Endothelial cell of umbilical vein (primary cell): Measurements from ENCODE around the gene CCNT2. TPM values are rescaled to one million over a fixed set of nuclear protein-coding genes. Genes with fewer than 3 reads are reported as not detected.

ENCODE experiments used
- BruUV-seq: library from RNA; stranded (reverse); fragments of 400-500 nt; replicated peaks from 2 replicates; lab custom pipeline; 2021; lab: Mats Ljungman, UMichigan
- CTCF ChIA-PET: fragments of 300-600, 350-600 bp; sonication (Branson Sonifier 250); formaldehyde crosslinking; loops from one replicate; lab custom pipeline; 2021; ENCODE audit warnings: antibody characterized with exemption, inconsistent platforms; lab: Charles Lee
- POLR2A ChIA-PET: fragments of 300-600, 350-600 bp; sonication (Branson Sonifier 250); formaldehyde crosslinking; loops from one replicate; lab custom pipeline; 2021; ENCODE audit warnings: antibody characterized with exemption, inconsistent platforms; lab: Charles Lee
- DNase-seq: peaks from one replicate; pipeline ENCODE4 v3.0.0-alpha.2; 2011; ENCODE audit warnings: low read depth, low spot score
- FAIRE-seq: peaks from 2 replicates; lab custom pipeline; 2011; peaks lifted over from hg19 to GRCh38; lab: Jason Lieb, UNC
- H2AFZ ChIP-seq: 2 replicates; pipeline ENCODE4 v1.6.0; 2012; ENCODE audit warnings: low read depth, low read length, control low read depth, inconsistent platforms
- H3K27ac ChIP-seq: 2 replicates; pipeline ENCODE4 v1.5.1; 2011; ENCODE audit warnings: low read depth, mild to moderate bottlenecking, control low read depth, low read length, moderate library complexity; ENCODE audit not compliant: insufficient read depth
- H3K27me3 ChIP-seq, 2 experiments: 2 replicates each; pipeline versions ENCODE4 v1.6.0 to v1.6.1; 2011; ENCODE audit warnings: low read length in 2 of 2, mixed read lengths in 1 of 2; ENCODE audit not compliant: control insufficient read depth in 2 of 2, insufficient read depth in 2 of 2
- H3K36me3 ChIP-seq, 2 experiments: 2 replicates in 1 of 2; 3 replicates in 1 of 2; pipeline ENCODE4 v1.5.1; 2011; ENCODE audit warnings: low read length in 2 of 2, mild to moderate bottlenecking in 1 of 2, moderate library complexity in 1 of 2; ENCODE audit not compliant: control insufficient read depth in 2 of 2, insufficient read depth in 2 of 2; ENCODE audit errors: extremely low read depth in 1 of 2
- H3K4me1 ChIP-seq: 3 replicates; pipeline ENCODE4 v1.5.1; 2011; ENCODE audit warnings: mild to moderate bottlenecking, low read length; ENCODE audit not compliant: control insufficient read depth, insufficient read depth; ENCODE audit errors: extremely low read depth
- H3K4me2 ChIP-seq: 2 replicates; pipeline ENCODE4 v1.6.1; 2011; ENCODE audit warnings: low read length, control low read depth, mixed read lengths; ENCODE audit not compliant: insufficient read depth
- H3K4me3 ChIP-seq, 3 experiments: fragments of 200-600 bp in 1 of 3; sonication (generic), shearing (Covaris generic) in 1 of 3; replicated peaks in 1 of 3; 2 replicates each; pipeline ENCODE4 v1.5.1; 2011 to 2016; ENCODE audit warnings: control low read depth in 3 of 3, low read length in 3 of 3, mild to moderate bottlenecking in 2 of 3, inconsistent platforms in 1 of 3, low read depth in 1 of 3, moderate library complexity in 1 of 3; ENCODE audit not compliant: insufficient read depth in 1 of 3
- H3K79me2 ChIP-seq: 2 replicates; pipeline ENCODE4 v1.6.0; 2012; ENCODE audit warnings: low read length, inconsistent platforms; ENCODE audit not compliant: control insufficient read depth, insufficient read depth
- H3K9ac ChIP-seq: replicated peaks from 2 replicates; pipeline ENCODE3; 2011; ENCODE audit warnings: low read length, control low read depth; ENCODE audit not compliant: insufficient read depth; ENCODE audit errors: extremely low read depth
- H3K9me1 ChIP-seq: replicated peaks from 3 replicates; pipeline ENCODE4 v1.6.0; 2011; ENCODE audit warnings: mild to moderate bottlenecking, low read length; ENCODE audit not compliant: control insufficient read depth, insufficient read depth; ENCODE audit errors: extremely low read depth
- H3K9me3 ChIP-seq: replicated peaks from 2 replicates; pipeline ENCODE4 v1.5.1; 2012; ENCODE audit warnings: low read length, inconsistent platforms; ENCODE audit not compliant: control insufficient read depth, insufficient read depth
- H4K20me1 ChIP-seq: replicated peaks from 2 replicates; pipeline ENCODE3; 2011; ENCODE audit warnings: mild to moderate bottlenecking, low read length; ENCODE audit not compliant: control insufficient read depth, insufficient read depth; ENCODE audit errors: extremely low read depth
- CTCF ChIP-seq, 2 donors: IDR thresholded peaks; 1 replicate in 1 of 2; 2 replicates in 1 of 2; pipeline ENCODE4 v1.5.1; 2011; ENCODE audit warnings: low read length in 2 of 2, mild to moderate bottlenecking in 2 of 2, moderate library complexity in 2 of 2, control low read depth in 1 of 2, inconsistent platforms in 1 of 2, low read depth in 1 of 2; ENCODE audit not compliant: insufficient read depth in 1 of 2; ENCODE audit errors: extremely low read depth in 1 of 2
- EZH2 ChIP-seq: IDR thresholded peaks from 2 replicates; pipeline ENCODE4 v1.6.1; 2012; ENCODE audit warnings: borderline replicate concordance, low read depth, mild to moderate bottlenecking, moderate library complexity, low read length, inconsistent platforms; ENCODE audit not compliant: severe bottlenecking
- FOS ChIP-seq: IDR thresholded peaks from 2 replicates; pipeline ENCODE4 v1.6.1; 2011; ENCODE audit warnings: mild to moderate bottlenecking, low read length, moderate library complexity, borderline replicate concordance; ENCODE audit not compliant: insufficient read depth
- GATA2 ChIP-seq: IDR thresholded peaks from 2 replicates; pipeline ENCODE4 v1.7.0; 2011; ENCODE audit warnings: low read depth, mild to moderate bottlenecking, moderate library complexity, mixed read lengths, low read length; ENCODE audit not compliant: insufficient read length, insufficient read depth
- JUN ChIP-seq: IDR thresholded peaks from 2 replicates; pipeline ENCODE4 v1.6.1; 2011; ENCODE audit warnings: borderline replicate concordance, low read depth; ENCODE audit not compliant: insufficient read length, insufficient read depth
- POLR2AphosphoS5 ChIP-seq: IDR thresholded peaks from 2 replicates; pipeline ENCODE4 v1.6.1; 2012; ENCODE audit warnings: low read depth, mild to moderate bottlenecking, control low read depth, low read length, moderate library complexity; ENCODE audit not compliant: insufficient read depth
- dilution Hi-C: fragments of 300-500 bp; cut with MboI; formaldehyde crosslinking; loops from one replicate; pipeline ENCODE4 v1.15.0; 2019; ENCODE audit warnings: low sequenced_read_pairs; ENCODE audit not compliant: extremely low pct_ligation_motif_present
- intact Hi-C: fragments of 100-400 bp; cut with micrococcal nuclease; formaldehyde crosslinking; loops from one replicate; pipeline ENCODE4 v1.10.0; 2022
- polyA plus RNA-seq, 4 experiments: library from polyadenylated mRNA; depleted of rRNA in 3 of 4; stranded (reverse) in 3 of 4; unstranded in 1 of 4; fragments of >200 nt; gene quantifications; 2 replicates each; pipeline versions ENCODE4 v1.2.1 to v1.2.3, GENCODE V29; 2011 to 2012; ENCODE audit warnings: missing spikeins in 1 of 4
- total RNA-seq: library from RNA; stranded (reverse); gene quantifications from 2 replicates; pipeline ENCODE4 v1.2.3, GENCODE V29; 2021

The CCNT2 gene
- total and polyA plus RNA-seq, 2 donors (not counting 3 experiments of a cell fraction or from before 2014, with no cell fraction given), result 10.3 to 35.5 TPM

GRCh38 chr2:134911400-134911785 lies 7.2 kb upstream of the CCNT2 start:
- dilution Hi-C loops (no loop called here), intact Hi-C loops (no loop called here)
- no peaks in the 10 kb centered on the region for H4K20me1 ChIP-seq
- H3K27ac ChIP-seq, result no peak overlapping the region
- H2AFZ ChIP-seq, result no peak overlapping the region
- no peak overlapping the region for H3K4me2 ChIP-seq
- ChIA-PET POLR2A (no interaction called here), CTCF (no interaction called here)
- H3K9me3 ChIP-seq, result no peaks in the 10 kb centered on the region
- BruUV-seq, result no TSS peak
- TF ChIP-seq JUN (no peak), POLR2AphosphoS5 (no peak), CTCF (IDR thresholded peaks at IDR 0.05; ENCODE audit: extremely low read depth in 1 of 2, insufficient read depth in 1 of 2, low read depth in 1 of 2, low read length in 2 of 2) (no peak), EZH2 (no peak), GATA2 (no peak)
- no peaks in the 10 kb centered on the region for H3K36me3 ChIP-seq
- DNase-seq (no peak), FAIRE-seq (no peak)
- peaks cover 0 to 4% of the 10 kb centered on the region in 2 experiments for H3K27me3 ChIP-seq
- H3K79me2 ChIP-seq, result no peaks in the 10 kb centered on the region
- no peaks in the 10 kb centered on the region for H3K9me1 ChIP-seq
- H3K4me3 ChIP-seq, result no peak overlapping the region
- H3K9ac ChIP-seq, result no peak overlapping the region
- no peaks in the 10 kb centered on the region for H3K4me1 ChIP-seq

- H3K9me1 ChIP-seq, result no peaks in the 10 kb centered on the region
- no peaks in the 10 kb centered on the region for H3K9me3 ChIP-seq
- H2AFZ ChIP-seq, result no peak overlapping the region
- ChIA-PET POLR2A (no interaction called here), CTCF (no interaction called here)
- no peaks in the 10 kb centered on the region for H3K79me2 ChIP-seq
- peaks cover 3% of the 10 kb centered on the region for H3K4me1 ChIP-seq
- no peak for DNase-seq
- peak; percentile 15 for TF ChIP-seq FOS
- TF ChIP-seq CTCF (IDR thresholded peaks at IDR 0.05; ENCODE audit: extremely low read depth in 1 of 2, insufficient read depth in 1 of 2, low read depth in 1 of 2, low read length in 2 of 2), result no peak
- no TSS peak for BruUV-seq
- no peaks in the 10 kb centered on the region for H3K36me3 ChIP-seq
- H4K20me1 ChIP-seq, result no peaks in the 10 kb centered on the region
- dilution Hi-C loops, result no loop called here
- H3K4me2 ChIP-seq, result no peak overlapping the region
- H3K27me3 ChIP-seq, result no peaks in the 10 kb centered on the region
- intact Hi-C loops, result no loop called here
- H3K4me3 ChIP-seq, result no peak overlapping the region
- H3K9ac ChIP-seq, result no peak overlapping the region
- H3K27ac ChIP-seq, result no peak overlapping the region
- FAIRE-seq, result no peak
Measured at GRCh38 chr2:134912361-134912760, 6.3 kb upstream of the CCNT2 start.
